ENCODE results near the gene MRPS26. TPM values are rescaled to one million over a fixed set of nuclear protein-coding genes. Genes with fewer than 3 reads are reported as not detected.

Gene MRPS26
- total RNA-seq, 1 experiment from 2014 or later, result 84.3 TPM

GRCh38 chr20:3070725-3071124 lies 24.9 kb downstream of the MRPS26 start:
- H3K4me3 ChIP-seq (replicated peaks in 1 of 2; ENCODE audit: low read depth in 1 of 2, low read length in 2 of 2), result no peak overlapping the region
- POLR2A ChIA-PET, result no interaction called here
- no peak for TF ChIP-seq REST (IDR thresholded peaks at IDR 0.05; ENCODE audit: low read depth)
- TF ChIP-seq RAD21 (IDR thresholded peaks at IDR 0.05; ENCODE audit: low read depth), result no peak
- TF ChIP-seq SRF (IDR thresholded peaks at IDR 0.05; ENCODE audit: low read depth), result no peak
- TF ChIP-seq FOSL1 (IDR thresholded peaks at IDR 0.05; ENCODE audit: low read depth), result no peak
- no peak for TF ChIP-seq ZFX (IDR thresholded peaks at IDR 0.05)
- TF ChIP-seq ELF1 (IDR thresholded peaks at IDR 0.05; ENCODE audit: borderline replicate concordance, low read depth), result no peak
- TF ChIP-seq MAX (IDR thresholded peaks at IDR 0.05), result no peak
- no peak for TF ChIP-seq CBX3 (IDR thresholded peaks at IDR 0.05; ENCODE audit: low read depth)
- no peak for TF ChIP-seq YY1 (IDR thresholded peaks at IDR 0.05; ENCODE audit: extremely low read depth, insufficient replicate concordance, low read depth, low read length)
- no peak for TF ChIP-seq ZBTB33 (IDR thresholded peaks at IDR 0.05; ENCODE audit: extremely low read depth, insufficient replicate concordance, low read length)
- no peak for TF ChIP-seq EZH2phosphoT487 (IDR thresholded peaks at IDR 0.05; ENCODE audit: borderline replicate concordance)
- no peak for TF ChIP-seq EGR1 (IDR thresholded peaks at IDR 0.05; ENCODE audit: low read depth)
- TF ChIP-seq ZNF274 (IDR thresholded peaks at IDR 0.05; ENCODE audit: low read depth, low read length), result no peak
- TF ChIP-seq CEBPB (IDR thresholded peaks at IDR 0.05; ENCODE audit: low read depth), result no peak
- TF ChIP-seq POLR2A (IDR thresholded peaks at IDR 0.05; ENCODE audit: borderline replicate concordance, extremely low read depth, insufficient read depth, insufficient read length), result no peak
- no peak for TF ChIP-seq SIN3A (IDR thresholded peaks at IDR 0.05; ENCODE audit: low read depth)
- H3K4me2 ChIP-seq (ENCODE audit: low read length), result no peak overlapping the region
- no TSS peak for BruUV-seq (replicated peaks)
- no peaks in the 10 kb centered on the region for H3K27me3 ChIP-seq (ENCODE audit: insufficient read depth, low read length)
- intact Hi-C loops (cut with micrococcal nuclease), result no loop called here
- CTCF ChIA-PET, result no interaction called here
- DNase-seq (ENCODE audit: low read depth, low spot score), result no peak
- no peak overlapping the region for H3K9ac ChIP-seq (ENCODE audit: low read length)
- no peaks in the 10 kb centered on the region for H3K9me2 ChIP-seq (ENCODE audit: insufficient read depth)
- peaks cover 16 to 25% of the 10 kb centered on the region in 2 experiments; a peak in 3 of 4 replicates for H3K4me1 ChIP-seq (ENCODE audit: control insufficient read depth in 1 of 2, insufficient read depth in 2 of 2, low read length in 2 of 2)
- RAD21 ChIA-PET (ENCODE audit: low non-redundant PET in 1 of 2, low total read pairs in 2 of 2, uncharacterized antibody in 2 of 2, unreplicated experiment in 2 of 2), result no interaction called here
- no peaks in the 10 kb centered on the region for H3K36me3 ChIP-seq (ENCODE audit: control insufficient read depth in 1 of 2, insufficient read depth in 2 of 2, low read length in 2 of 2)
- no peak overlapping the region for H3K27ac ChIP-seq (ENCODE audit: low read depth, low read length)
- no peak overlapping the region for H2AFZ ChIP-seq (ENCODE audit: low read depth, low read length, poor library complexity, severe bottlenecking)
- ATAC-seq, result no peak
- H4K20me1 ChIP-seq (ENCODE audit: insufficient read depth), result no peaks in the 10 kb centered on the region
- no peaks in the 10 kb centered on the region for H3K79me2 ChIP-seq (ENCODE audit: insufficient read depth, low read length)
- no peaks in the 10 kb centered on the region for H3K9me3 ChIP-seq (ENCODE audit: control insufficient read depth in 1 of 2, insufficient read depth in 1 of 2, low read depth in 1 of 2, low read length in 2 of 2)

Data from HCT116 (cell line).